CD4-positive, alpha-beta T cell (primary cell): ENCODE results near the gene TMEM121B. TPM values are rescaled to one million over a fixed set of nuclear protein-coding genes. Genes with fewer than 3 reads are reported as not detected.

Source experiments
- ATAC-seq: fragments of 200-7000 bp; cut with Tn5 transposase; one replicate; pipeline ENCODE4 v1.10.0; 2022; ENCODE audit warnings: mild to moderate bottlenecking; ENCODE audit not compliant: poor library complexity
- CTCF ChIA-PET: fragments of 350-600 bp; sonication (Branson Sonifier 250); formaldehyde crosslinking; loops from one replicate; lab custom pipeline; 2021; ENCODE audit warnings: antibody characterized with exemption, inconsistent platforms; lab: Charles Lee
- POLR2A ChIA-PET: fragments of 350-600 bp; sonication (Branson Sonifier 250); formaldehyde crosslinking; loops from one replicate; lab custom pipeline; 2021; ENCODE audit warnings: antibody characterized with exemption, inconsistent platforms; lab: Charles Lee
- DNase-seq, 14 experiments: peaks; one replicate each; pipeline ENCODE4 v3.0.0-alpha.2; 2013 to 2020; ENCODE audit warnings: mixed read lengths in 2 of 14
- H3K27ac ChIP-seq, 2 donors: one replicate each; pipeline versions ENCODE4 v1.5.1 to v1.7.0; 2013; ENCODE audit warnings: low read length in 2 of 2, low read depth in 1 of 2, mild to moderate bottlenecking in 1 of 2
- H3K27me3 ChIP-seq, 2 experiments: 1 replicate in 1 of 2; 2 replicates in 1 of 2; pipeline versions ENCODE4 v1.6.1 to v1.7.0; 2013; ENCODE audit warnings: low read length in 2 of 2, control low read depth in 1 of 2, mild to moderate bottlenecking in 1 of 2, moderate library complexity in 1 of 2; ENCODE audit not compliant: insufficient read depth in 2 of 2, control insufficient read depth in 1 of 2
- H3K36me3 ChIP-seq: one replicate; pipeline ENCODE4 v1.6.1; 2013; ENCODE audit warnings: low read length, control low read depth; ENCODE audit not compliant: insufficient read depth
- H3K4me1 ChIP-seq: one replicate; pipeline ENCODE4 v1.6.1; 2013; ENCODE audit warnings: low read length, control low read depth; ENCODE audit not compliant: insufficient read depth
- H3K4me3 ChIP-seq: one replicate; pipeline ENCODE4 v1.5.1; 2013; ENCODE audit warnings: mild to moderate bottlenecking, low read length, moderate library complexity
- H3K9me3 ChIP-seq, 2 experiments: 1 replicate in 1 of 2; 2 replicates in 1 of 2; pipeline versions ENCODE4 v1.6.1 to v1.7.0; 2013; ENCODE audit warnings: low read length in 2 of 2, mild to moderate bottlenecking in 2 of 2, control low read depth in 1 of 2, moderate library complexity in 1 of 2; ENCODE audit not compliant: control insufficient read depth in 1 of 2, insufficient read depth in 1 of 2
- H3K27ac Mint-ChIP-seq: one replicate; pipeline ENCODE4 v1.8.0; 2020; ENCODE audit warnings: mixed read lengths
- H3K27me3 Mint-ChIP-seq: one replicate; pipeline ENCODE4 v1.8.0; 2021; ENCODE audit warnings: mixed read lengths
- H3K36me3 Mint-ChIP-seq: one replicate; pipeline ENCODE4 v1.8.0; 2021; ENCODE audit warnings: low read depth, mixed read lengths
- H3K4me1 Mint-ChIP-seq: one replicate; pipeline ENCODE4 v1.8.0; 2021; ENCODE audit warnings: low read depth, mixed read lengths
- H3K4me3 Mint-ChIP-seq: one replicate; pipeline ENCODE4 v1.8.0; 2020; ENCODE audit warnings: mild to moderate bottlenecking, mixed read lengths
- H3K9me3 Mint-ChIP-seq: one replicate; pipeline ENCODE4 v1.8.0; 2020; ENCODE audit warnings: mixed read lengths
- intact Hi-C, 2 experiments: fragments of 100-400 bp; cut with DNase I in 1 of 2; cut with micrococcal nuclease in 1 of 2; formaldehyde crosslinking; loops; one replicate each; pipeline versions ENCODE4 v1.15.1 to v1.9.0; 2023 to 2025; cut with DNase I, micrococcal nuclease
- total RNA-seq, 174 experiments: library from RNA in 2 of 174; stranded (reverse) in 2 of 174; gene quantifications; one replicate each; pipeline ENCODE4 v1.2.3 and lab custom pipeline; 2021 to 2026
- TF ChIP-seq, protein P1 (sequence below): fragments of 200-600 bp; IDR thresholded peaks from one replicate; pipeline ENCODE4 v1.8.0; 2022; ENCODE audit warnings: antibody characterized with exemption, mild to moderate bottlenecking

The TMEM121B gene
- total RNA-seq, 2 experiments from 2014 or later, result 0.05 to 0.08 TPM

DNA sequence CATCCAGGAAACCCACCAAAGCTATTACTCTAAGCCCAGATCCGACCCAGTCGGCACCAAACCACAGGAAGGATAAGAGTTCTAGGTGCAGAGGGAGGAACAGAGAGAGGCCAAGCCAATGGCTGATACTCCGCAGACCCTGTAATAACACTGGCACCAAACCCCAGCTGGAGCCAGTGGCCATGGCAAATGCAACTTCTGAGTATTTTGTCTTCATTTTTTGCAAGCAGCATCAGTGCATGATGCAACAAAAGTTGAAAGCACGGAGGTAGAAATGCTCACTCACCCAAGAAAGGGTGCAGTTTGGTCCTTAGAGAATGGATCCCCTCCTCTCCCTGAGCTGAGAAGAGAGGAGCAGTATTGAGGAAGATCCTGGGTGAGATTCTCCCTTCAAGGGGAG, 2.8 kb downstream of the TMEM121B start:
- peak overlapping the region; percentile 80 for H3K27ac Mint-ChIP-seq
- Histone ChIP-seq H3K4me3 (no peak overlapping the region), H3K27me3 (peaks cover 15 to 17% of the 10 kb centered on the region in 2 experiments), H3K36me3 (no peaks in the 10 kb centered on the region), H3K27ac (peak overlapping the region in 1 of 2 donors; percentile 48), H3K4me1 (peaks cover 74% of the 10 kb centered on the region), H3K9me3 (peaks cover 0 to 6% of the 10 kb centered on the region in 2 experiments)
- H3K27me3 Mint-ChIP-seq, result peaks cover 15% of the 10 kb centered on the region
- ChIA-PET POLR2A (interaction anchor here (1.3 to 3.8 kb wide), 4 partner anchors 16 to 43 kb away, joined by 4 to 42 read pairs (median 5); no protein-coding TSS in a partner anchor), CTCF (interaction anchor here (1.0 to 2.9 kb wide), 2 partner anchors 12 to 53 kb away, joined by 3 to 7 read pairs; no protein-coding TSS in a partner anchor)
- ATAC-seq, result no peak
- H3K4me3 Mint-ChIP-seq, result peak overlapping the region; percentile 72
- intact Hi-C loops, result loop anchor here (5.0 kb wide), 1 partner anchor 39 kb away; the partner anchor contains the start of gene HDHD5 (in 2 of the 2)
- no peak for DNase-seq
- no peaks in the 10 kb centered on the region for H3K36me3 Mint-ChIP-seq
- peaks cover 64% of the 10 kb centered on the region for H3K4me1 Mint-ChIP-seq
- H3K9me3 Mint-ChIP-seq, result no peaks in the 10 kb centered on the region
- TF ChIP-seq, protein P1, sequence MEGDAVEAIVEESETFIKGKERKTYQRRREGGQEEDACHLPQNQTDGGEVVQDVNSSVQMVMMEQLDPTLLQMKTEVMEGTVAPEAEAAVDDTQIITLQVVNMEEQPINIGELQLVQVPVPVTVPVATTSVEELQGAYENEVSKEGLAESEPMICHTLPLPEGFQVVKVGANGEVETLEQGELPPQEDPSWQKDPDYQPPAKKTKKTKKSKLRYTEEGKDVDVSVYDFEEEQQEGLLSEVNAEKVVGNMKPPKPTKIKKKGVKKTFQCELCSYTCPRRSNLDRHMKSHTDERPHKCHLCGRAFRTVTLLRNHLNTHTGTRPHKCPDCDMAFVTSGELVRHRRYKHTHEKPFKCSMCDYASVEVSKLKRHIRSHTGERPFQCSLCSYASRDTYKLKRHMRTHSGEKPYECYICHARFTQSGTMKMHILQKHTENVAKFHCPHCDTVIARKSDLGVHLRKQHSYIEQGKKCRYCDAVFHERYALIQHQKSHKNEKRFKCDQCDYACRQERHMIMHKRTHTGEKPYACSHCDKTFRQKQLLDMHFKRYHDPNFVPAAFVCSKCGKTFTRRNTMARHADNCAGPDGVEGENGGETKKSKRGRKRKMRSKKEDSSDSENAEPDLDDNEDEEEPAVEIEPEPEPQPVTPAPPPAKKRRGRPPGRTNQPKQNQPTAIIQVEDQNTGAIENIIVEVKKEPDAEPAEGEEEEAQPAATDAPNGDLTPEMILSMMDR, result no peak

DNA sequence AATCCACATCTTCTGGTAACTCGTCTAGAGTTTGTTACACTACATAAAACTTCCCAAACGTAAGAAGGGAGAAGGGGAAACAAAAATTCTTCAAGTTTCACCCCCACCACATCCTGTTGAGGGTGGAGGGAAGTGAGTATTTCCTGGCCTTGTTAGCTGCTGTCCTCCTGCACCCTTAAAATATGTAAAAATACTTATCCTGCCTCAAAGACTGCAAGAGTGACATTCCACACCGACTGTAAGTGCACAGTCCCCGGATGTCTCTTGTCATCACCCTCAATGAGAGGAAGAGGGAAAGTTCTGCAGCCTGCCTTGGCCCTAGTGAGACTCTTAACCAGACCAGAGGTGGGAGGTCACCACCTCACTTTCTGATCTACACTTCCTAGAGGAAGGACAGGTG, 3.3 kb downstream of the TMEM121B start:
- TF ChIP-seq, protein P1, result no peak
- ATAC-seq, result peak; percentile 52
- peak overlapping the region in 1 of 2 donors; percentile 67 for H3K27ac ChIP-seq
- no peaks in the 10 kb centered on the region for H3K36me3 ChIP-seq
- CTCF ChIA-PET, result interaction anchor here (1.0 to 2.9 kb wide), 2 partner anchors 11 to 54 kb away, joined by 3 to 7 read pairs; no protein-coding TSS in a partner anchor
- H3K4me3 ChIP-seq, result no peak overlapping the region
- Mint-ChIP-seq H3K36me3 (no peaks in the 10 kb centered on the region), H3K9me3 (no peaks in the 10 kb centered on the region), H3K27me3 (peaks cover 15% of the 10 kb centered on the region), H3K4me1 (peaks cover 69% of the 10 kb centered on the region), H3K27ac (peak overlapping the region; percentile 80), H3K4me3 (peak overlapping the region; percentile 72)
- intact Hi-C loops, result loop anchor here (2.0 to 5.0 kb wide), 3 partner anchors 29 to 39 kb away; partner anchors contain the start of gene HDHD5 (in 2 of the 2)
- DNase-seq, result peak in 3 of 14 experiments; percentile 30 to 60 (median 35)
- POLR2A ChIA-PET, result interaction anchor here (1.3 to 3.8 kb wide), 5 partner anchors 11 to 43 kb away, joined by 4 to 42 read pairs (median 6); no protein-coding TSS in a partner anchor
- peaks cover 74% of the 10 kb centered on the region for H3K4me1 ChIP-seq
- H3K27me3 ChIP-seq, result peaks cover 13 to 16% of the 10 kb centered on the region in 2 experiments
- H3K9me3 ChIP-seq, result peaks cover 0 to 6% of the 10 kb centered on the region in 2 experiments

DNA sequence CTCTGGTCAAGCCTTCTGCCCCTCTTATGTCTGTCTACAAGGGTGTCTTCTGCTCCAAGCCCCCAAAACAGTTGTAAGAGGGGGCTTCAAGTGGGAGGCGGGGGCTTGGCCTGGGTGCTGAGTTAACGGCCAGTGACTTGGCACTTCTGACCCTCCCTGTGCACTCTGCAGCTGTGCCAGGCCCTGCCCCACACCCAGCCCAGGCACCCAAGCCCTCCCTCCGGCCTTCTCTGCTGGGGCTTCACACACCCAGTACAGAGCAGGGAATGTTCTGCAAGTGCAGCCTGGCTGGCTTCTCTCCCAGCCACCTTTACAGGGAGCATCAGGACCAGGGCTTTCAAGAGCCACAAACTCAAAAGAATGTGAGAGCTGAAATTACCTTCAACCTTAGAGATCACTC, 3.8 kb downstream of the TMEM121B start:
- ChIA-PET POLR2A (interaction anchor here (1.3 to 3.8 kb wide), 6 partner anchors 10 to 43 kb away, joined by 4 to 42 read pairs (median 5); no protein-coding TSS in a partner anchor), CTCF (interaction anchor here (1.0 to 2.9 kb wide), 3 partner anchors 11 to 54 kb away, joined by 3 to 7 read pairs (median 5); no protein-coding TSS in a partner anchor)
- TF ChIP-seq, protein P1, result no peak
- intact Hi-C loops, result loop anchor here (2.0 to 5.0 kb wide), 3 partner anchors 29 to 40 kb away; partner anchors contain the start of gene HDHD5 (in 2 of the 2)
- H3K27me3 Mint-ChIP-seq, result peaks cover 12% of the 10 kb centered on the region
- peak overlapping the region; percentile 72 for H3K4me3 Mint-ChIP-seq
- H3K9me3 Mint-ChIP-seq, result no peaks in the 10 kb centered on the region
- Histone ChIP-seq H3K9me3 (peaks cover 0 to 6% of the 10 kb centered on the region in 2 experiments), H3K4me3 (no peak overlapping the region), H3K27ac (peak overlapping the region; percentile 18 to 67), H3K27me3 (peaks cover 11% of the 10 kb centered on the region in 2 experiments), H3K36me3 (no peaks in the 10 kb centered on the region), H3K4me1 (peaks cover 74% of the 10 kb centered on the region)
- peaks cover 2% of the 10 kb centered on the region for H3K36me3 Mint-ChIP-seq
- H3K4me1 Mint-ChIP-seq, result peaks cover 72% of the 10 kb centered on the region
- ATAC-seq (no peak), DNase-seq (no peak)
- peak overlapping the region; percentile 80 for H3K27ac Mint-ChIP-seq
